ENCODE results near the gene SUGT1. TPM values are rescaled to one million over a fixed set of nuclear protein-coding genes. Genes with fewer than 3 reads are reported as not detected.

Gene SUGT1
- total and polyA plus RNA-seq, 2 donors (not counting 1 experiment from before 2014, with no cell fraction given), result 9.5 to 38.4 TPM

- intact Hi-C loops (cut with micrococcal nuclease), result no loop called here
- TF ChIP-seq CTCF (IDR thresholded peaks at IDR 0.05), result no peak
- H3K27me3 ChIP-seq (replicated peaks in 1 of 4; ENCODE audit: control extremely low read depth in 1 of 4, control insufficient read depth in 3 of 4, insufficient read depth in 4 of 4, low read length in 3 of 4), result peaks cover 0 to 27% (median 21%) of the 10 kb centered on the region in 4 experiments
- ATAC-seq (ENCODE audit: low read depth) (no peak), DNase-seq (no peak)
- H3K9ac ChIP-seq (ENCODE audit: low read length), result no peak overlapping the region
- no peaks in the 10 kb centered on the region for H3K79me2 ChIP-seq (ENCODE audit: control insufficient read depth, insufficient read depth, low read length)
- Mint-ChIP-seq H3K27ac (no peak overlapping the region), H3K4me3 (no peak overlapping the region), H3K9me3 (ENCODE audit: insufficient read depth) (no peaks in the 10 kb centered on the region), H3K4me1 (peaks cover 9% of the 10 kb centered on the region), H3K27me3 (peaks cover 42% of the 10 kb centered on the region)
- 100% methylated on average over 1 of the region's 2 CpGs for WGBS (ENCODE audit: insufficient coverage)
- H4K20me1 ChIP-seq (ENCODE audit: control insufficient read depth, insufficient read depth, low read length, poor library complexity, severe bottlenecking), result no peaks in the 10 kb centered on the region
- no peaks in the 10 kb centered on the region for H3K36me3 ChIP-seq (replicated peaks in 1 of 2; ENCODE audit: control extremely low read depth in 1 of 2, control insufficient read depth in 1 of 2, extremely low read depth in 1 of 2, insufficient read depth in 2 of 2, low read length in 1 of 2)
- peaks cover 0 to 6% (median 0%) of the 10 kb centered on the region in 3 donors for H3K9me3 ChIP-seq (ENCODE audit: control extremely low read depth in 1 of 3, control insufficient read depth in 2 of 3, insufficient read depth in 1 of 3, low read length in 2 of 3)
- no peak overlapping the region for H3K4me2 ChIP-seq (replicated peaks; ENCODE audit: low read depth, low read length, poor library complexity, severe bottlenecking)
- H3K4me1 ChIP-seq (ENCODE audit: control insufficient read depth in 2 of 2, insufficient read depth in 2 of 2, low read length in 2 of 2), result peaks cover 9 to 14% of the 10 kb centered on the region in 2 donors
- no peak overlapping the region for H3K27ac ChIP-seq (ENCODE audit: low read length in 2 of 2)
- CTCF ChIA-PET, result interaction anchor here (1.3 kb wide), 1 partner anchor 33 kb away, joined by 4 read pairs; no protein-coding TSS in a partner anchor
- no peak overlapping the region for H2AFZ ChIP-seq (ENCODE audit: insufficient read depth, low read depth, low read length, poor library complexity, severe bottlenecking)
- POLR2A ChIA-PET, result no interaction called here
- H3K4me3 ChIP-seq (ENCODE audit: control extremely low read depth in 1 of 5, extremely low read depth in 1 of 5, insufficient read depth in 1 of 5, low read depth in 2 of 5, low read length in 4 of 5), result no peak overlapping the region
Measured at GRCh38 chr13:52736891-52737290, 84.3 kb downstream of the SUGT1 start.

- H3K9me3 ChIP-seq (ENCODE audit: control extremely low read depth in 1 of 3, control insufficient read depth in 2 of 3, insufficient read depth in 1 of 3, low read length in 2 of 3), result peaks cover 0 to 6% (median 0%) of the 10 kb centered on the region in 3 donors
- DNase-seq (no peak), ATAC-seq (ENCODE audit: low read depth) (no peak)
- H3K9ac ChIP-seq (ENCODE audit: low read length), result no peak overlapping the region
- H3K27me3 ChIP-seq (replicated peaks in 1 of 4; ENCODE audit: control extremely low read depth in 1 of 4, control insufficient read depth in 3 of 4, insufficient read depth in 4 of 4, low read length in 3 of 4), result peaks cover 0 to 27% (median 23%) of the 10 kb centered on the region in 4 experiments
- H3K4me2 ChIP-seq (replicated peaks; ENCODE audit: low read depth, low read length, poor library complexity, severe bottlenecking), result no peak overlapping the region
- CTCF ChIA-PET, result no interaction called here
- H3K4me1 ChIP-seq (ENCODE audit: control insufficient read depth in 2 of 2, insufficient read depth in 2 of 2, low read length in 2 of 2), result peaks cover 9 to 14% of the 10 kb centered on the region in 2 donors
- Mint-ChIP-seq H3K4me1 (peaks cover 9% of the 10 kb centered on the region), H3K27ac (no peak overlapping the region), H3K4me3 (no peak overlapping the region), H3K27me3 (peaks cover 47% of the 10 kb centered on the region), H3K9me3 (ENCODE audit: insufficient read depth) (no peaks in the 10 kb centered on the region)
- no peaks in the 10 kb centered on the region for H3K79me2 ChIP-seq (ENCODE audit: control insufficient read depth, insufficient read depth, low read length)
- no peak overlapping the region for H2AFZ ChIP-seq (ENCODE audit: insufficient read depth, low read depth, low read length, poor library complexity, severe bottlenecking)
- no peak overlapping the region for H3K4me3 ChIP-seq (ENCODE audit: control extremely low read depth in 1 of 5, extremely low read depth in 1 of 5, insufficient read depth in 1 of 5, low read depth in 2 of 5, low read length in 4 of 5)
- TF ChIP-seq EZH2 (IDR thresholded peaks at IDR 0.05; ENCODE audit: borderline replicate concordance, insufficient read depth, low read depth, low read length, poor library complexity, severe bottlenecking), result no peak
- TF ChIP-seq CTCF (IDR thresholded peaks at IDR 0.05), result no peak
- no peaks in the 10 kb centered on the region for H4K20me1 ChIP-seq (ENCODE audit: control insufficient read depth, insufficient read depth, low read length, poor library complexity, severe bottlenecking)
- intact Hi-C loops (cut with micrococcal nuclease), result no loop called here
- no peak overlapping the region for H3K27ac ChIP-seq (ENCODE audit: low read length in 2 of 2)
- no peaks in the 10 kb centered on the region for H3K36me3 ChIP-seq (replicated peaks in 1 of 2; ENCODE audit: control extremely low read depth in 1 of 2, control insufficient read depth in 1 of 2, extremely low read depth in 1 of 2, insufficient read depth in 2 of 2, low read length in 1 of 2)
- POLR2A ChIA-PET, result no interaction called here
Measured at GRCh38 chr13:52737451-52737850, 84.8 kb downstream of the SUGT1 start.
